ENCODE data around the gene ERLIN1.

Gene ERLIN1

GRCh38 chr10:100120550-100120949, 65.3 kb downstream of the ERLIN1 start:
- Histone ChIP-seq H4K20me1 (ENCODE audit: insufficient read depth, low read length) (no peaks in the 10 kb centered on the region), H3F3A (ENCODE audit: insufficient read depth, low read length) (no peaks in the 10 kb centered on the region), H3K9ac (ENCODE audit: low read length) (no peak overlapping the region), H3K36me3 (replicated peaks; ENCODE audit: insufficient read depth, low read length) (no peaks in the 10 kb centered on the region), H3K4me3 (ENCODE audit: low read length) (no peak overlapping the region), H3K4me1 (ENCODE audit: low read length) (no peaks in the 10 kb centered on the region), H3K4me2 (ENCODE audit: low read depth, low read length) (no peak overlapping the region), H3K9me2 (replicated peaks; ENCODE audit: insufficient read depth, low read length) (no peaks in the 10 kb centered on the region), H3K79me2 (ENCODE audit: low read length) (no peaks in the 10 kb centered on the region), H3K27me3 (replicated peaks; ENCODE audit: insufficient read depth, low read length) (no peaks in the 10 kb centered on the region), H3K27ac (ENCODE audit: low read length) (no peak overlapping the region), H2AFZ (ENCODE audit: low read length) (no peak overlapping the region), H3K9me3 (replicated peaks; ENCODE audit: insufficient read depth, low read length) (no peaks in the 10 kb centered on the region)
- DNase-seq, result no peak
- TF ChIP-seq EZH2 (optimal IDR thresholded peaks at IDR 0.05; ENCODE audit: low read depth, low read length) (no peak), EZH2phosphoT487 (IDR thresholded peaks at IDR 0.05; ENCODE audit: low read length) (no peak)
- TF ChIP-seq, protein P1, sequence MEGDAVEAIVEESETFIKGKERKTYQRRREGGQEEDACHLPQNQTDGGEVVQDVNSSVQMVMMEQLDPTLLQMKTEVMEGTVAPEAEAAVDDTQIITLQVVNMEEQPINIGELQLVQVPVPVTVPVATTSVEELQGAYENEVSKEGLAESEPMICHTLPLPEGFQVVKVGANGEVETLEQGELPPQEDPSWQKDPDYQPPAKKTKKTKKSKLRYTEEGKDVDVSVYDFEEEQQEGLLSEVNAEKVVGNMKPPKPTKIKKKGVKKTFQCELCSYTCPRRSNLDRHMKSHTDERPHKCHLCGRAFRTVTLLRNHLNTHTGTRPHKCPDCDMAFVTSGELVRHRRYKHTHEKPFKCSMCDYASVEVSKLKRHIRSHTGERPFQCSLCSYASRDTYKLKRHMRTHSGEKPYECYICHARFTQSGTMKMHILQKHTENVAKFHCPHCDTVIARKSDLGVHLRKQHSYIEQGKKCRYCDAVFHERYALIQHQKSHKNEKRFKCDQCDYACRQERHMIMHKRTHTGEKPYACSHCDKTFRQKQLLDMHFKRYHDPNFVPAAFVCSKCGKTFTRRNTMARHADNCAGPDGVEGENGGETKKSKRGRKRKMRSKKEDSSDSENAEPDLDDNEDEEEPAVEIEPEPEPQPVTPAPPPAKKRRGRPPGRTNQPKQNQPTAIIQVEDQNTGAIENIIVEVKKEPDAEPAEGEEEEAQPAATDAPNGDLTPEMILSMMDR (IDR thresholded peaks at IDR 0.05; ENCODE audit: low read length), result no peak

DNA sequence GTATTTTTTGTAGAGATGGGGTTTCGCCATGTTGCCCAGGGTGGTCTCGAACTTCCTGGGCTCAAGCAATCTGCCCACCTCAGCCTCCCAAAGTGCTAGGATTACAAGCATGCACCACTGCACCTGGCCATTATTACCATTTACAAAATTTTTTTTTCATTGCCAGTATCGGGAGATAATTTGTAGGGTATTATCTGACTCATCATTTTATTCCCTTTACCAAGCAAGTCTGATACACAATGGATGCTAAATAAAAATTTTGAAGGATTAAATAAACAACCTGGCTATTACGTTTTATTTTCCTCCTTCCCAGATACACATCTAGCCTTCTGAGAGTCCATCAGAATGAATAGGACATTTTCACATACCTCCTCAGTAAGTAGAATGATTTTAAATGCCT, 66.1 kb downstream of the ERLIN1 start:
- H3K4me2 ChIP-seq (ENCODE audit: low read depth, low read length), result no peak overlapping the region
- no peaks in the 10 kb centered on the region for H3K36me3 ChIP-seq (replicated peaks; ENCODE audit: insufficient read depth, low read length)
- H3K9me2 ChIP-seq (replicated peaks; ENCODE audit: insufficient read depth, low read length), result no peaks in the 10 kb centered on the region
- H4K20me1 ChIP-seq (ENCODE audit: insufficient read depth, low read length), result no peaks in the 10 kb centered on the region
- no peaks in the 10 kb centered on the region for H3K27me3 ChIP-seq (replicated peaks; ENCODE audit: insufficient read depth, low read length)
- DNase-seq, result no peak
- TF ChIP-seq, protein P1 (IDR thresholded peaks at IDR 0.05; ENCODE audit: low read length), result no peak
- TF ChIP-seq EZH2 (optimal IDR thresholded peaks at IDR 0.05; ENCODE audit: low read depth, low read length) (no peak), EZH2phosphoT487 (IDR thresholded peaks at IDR 0.05; ENCODE audit: low read length) (no peak)
- H3K9ac ChIP-seq (ENCODE audit: low read length), result no peak overlapping the region
- H3K79me2 ChIP-seq (ENCODE audit: low read length), result no peaks in the 10 kb centered on the region
- H3F3A ChIP-seq (ENCODE audit: insufficient read depth, low read length), result no peaks in the 10 kb centered on the region
- no peak overlapping the region for H2AFZ ChIP-seq (ENCODE audit: low read length)
- H3K27ac ChIP-seq (ENCODE audit: low read length), result no peak overlapping the region
- H3K9me3 ChIP-seq (replicated peaks; ENCODE audit: insufficient read depth, low read length), result no peaks in the 10 kb centered on the region
- no peaks in the 10 kb centered on the region for H3K4me1 ChIP-seq (ENCODE audit: low read length)
- H3K4me3 ChIP-seq (ENCODE audit: low read length), result no peak overlapping the region

DNA sequence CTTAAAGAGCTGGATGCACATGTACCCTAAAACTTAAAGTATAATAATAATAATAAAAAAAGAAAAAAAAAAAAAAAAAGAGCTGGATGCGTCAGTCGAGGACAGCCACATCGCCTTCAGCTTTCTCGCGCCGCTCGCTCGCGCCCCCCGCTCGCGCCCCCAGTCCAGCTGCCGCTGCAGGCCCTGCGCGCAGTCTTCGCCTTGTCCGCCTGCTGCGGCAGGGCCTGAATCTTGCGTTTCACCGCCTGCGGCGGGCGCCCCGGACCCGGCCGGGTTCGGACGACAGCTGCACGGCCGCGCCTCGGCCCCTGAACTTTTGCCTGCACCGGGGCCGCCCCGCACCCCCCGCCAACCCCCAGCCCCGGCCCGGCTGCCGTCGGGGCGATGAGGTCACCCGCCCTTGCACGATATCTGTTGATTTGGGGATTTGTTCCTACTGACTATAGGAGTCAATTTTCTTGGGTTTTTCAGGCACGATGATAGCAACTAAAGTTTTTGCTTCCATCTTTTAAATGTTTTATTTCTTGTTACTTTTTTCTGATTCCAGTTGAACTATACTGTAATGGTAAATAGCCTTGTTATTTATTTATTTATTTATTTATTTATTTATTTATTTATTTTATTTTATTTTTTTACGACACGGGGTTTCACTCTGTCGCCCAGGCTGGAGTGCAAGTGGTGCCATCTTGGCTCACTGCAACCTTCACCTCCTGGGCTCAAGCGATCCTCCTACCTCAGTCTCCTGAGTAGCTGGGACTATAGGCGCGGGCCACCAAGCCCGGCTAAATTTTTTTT, 70.7 kb downstream of the ERLIN1 start:
- H3K27me3 ChIP-seq (replicated peaks; ENCODE audit: insufficient read depth, low read length), result no peaks in the 10 kb centered on the region
- H2AFZ ChIP-seq (ENCODE audit: low read length), result no peak overlapping the region
- H3K36me3 ChIP-seq (replicated peaks; ENCODE audit: insufficient read depth, low read length), result no peaks in the 10 kb centered on the region
- no peaks in the 10 kb centered on the region for H3F3A ChIP-seq (ENCODE audit: insufficient read depth, low read length)
- no peak overlapping the region for H3K9ac ChIP-seq (ENCODE audit: low read length)
- H4K20me1 ChIP-seq (ENCODE audit: insufficient read depth, low read length), result no peaks in the 10 kb centered on the region
- H3K79me2 ChIP-seq (ENCODE audit: low read length), result no peaks in the 10 kb centered on the region
- no peak overlapping the region for H3K4me3 ChIP-seq (ENCODE audit: low read length)
- H3K4me1 ChIP-seq (ENCODE audit: low read length), result no peaks in the 10 kb centered on the region
- no peak overlapping the region for H3K4me2 ChIP-seq (ENCODE audit: low read depth, low read length)
- TF ChIP-seq, protein P1 (IDR thresholded peaks at IDR 0.05; ENCODE audit: low read length), result no peak
- no peak for TF ChIP-seq EZH2phosphoT487 (IDR thresholded peaks at IDR 0.05; ENCODE audit: low read length)
- TF ChIP-seq EZH2 (optimal IDR thresholded peaks at IDR 0.05; ENCODE audit: low read depth, low read length), result no peak
- H3K27ac ChIP-seq (ENCODE audit: low read length), result no peak overlapping the region
- no peak for DNase-seq
- no peaks in the 10 kb centered on the region for H3K9me3 ChIP-seq (replicated peaks; ENCODE audit: insufficient read depth, low read length)
- H3K9me2 ChIP-seq (replicated peaks; ENCODE audit: insufficient read depth, low read length), result no peaks in the 10 kb centered on the region

All from MM.1S (cell line).